GM12891 (cell line): ENCODE data around the gene CATSPER3.

Experiments
- POLR2A ChIP-seq: IDR thresholded peaks from 2 replicates; pipeline ENCODE4 v1.6.1; 2011; ENCODE audit warnings: low read depth, low read length, control low read depth
- POLR2AphosphoS5 ChIP-seq: IDR thresholded peaks from 2 replicates; pipeline ENCODE4 v1.6.1; 2011; ENCODE audit warnings: low read depth, low read length, control low read depth
- POU2F2 ChIP-seq: IDR thresholded peaks from 2 replicates; pipeline ENCODE4 v1.6.1; 2011; ENCODE audit warnings: low read depth, mild to moderate bottlenecking, control low read depth, low read length, moderate library complexity
- SPI1 ChIP-seq: IDR thresholded peaks from 2 replicates; pipeline ENCODE4 v1.6.1; 2011; ENCODE audit warnings: low read depth, low read length, control low read depth
- TAF1 ChIP-seq: IDR thresholded peaks from 2 replicates; pipeline ENCODE4 v1.6.1; 2011; ENCODE audit warnings: low read depth, low read length, control low read depth

DNA sequence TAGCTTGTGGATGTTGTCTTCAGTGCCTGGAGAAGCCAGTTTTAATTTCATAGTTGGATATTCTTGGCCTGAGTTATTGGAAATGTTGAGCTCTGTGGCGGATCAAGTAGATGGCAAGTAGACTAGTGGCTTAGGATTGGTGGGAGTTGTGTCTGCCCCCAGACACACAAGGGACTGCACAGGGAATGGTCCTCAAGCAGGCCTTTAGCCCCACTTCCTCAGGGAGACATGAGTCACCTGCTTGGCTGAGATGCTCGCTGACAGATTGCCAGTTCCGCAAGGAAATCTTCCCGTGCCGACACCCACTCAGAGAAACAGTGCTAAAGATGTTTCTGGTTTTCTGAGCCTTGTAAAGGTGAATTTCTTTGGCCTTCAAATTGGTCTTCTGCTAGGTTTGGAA, 18.8 kb upstream of the CATSPER3 start:
- TF ChIP-seq POLR2A (no peak), POU2F2 (no peak), TAF1 (no peak), POLR2AphosphoS5 (no peak), SPI1 (no peak)
